Mesodermal cell (in vitro differentiated cells): ENCODE data around the gene VAMP2.
A peak's percentile ranks its signal among the peaks of the same experiment; 100 is the strongest.

Experiments
- H3K27ac ChIP-seq: 2 replicates; pipeline ENCODE4 v1.7.0; 2013; ENCODE audit warnings: mild to moderate bottlenecking, low read depth, low read length, moderate library complexity; ENCODE audit not compliant: severe bottlenecking
- H3K36me3 ChIP-seq: 2 replicates; pipeline ENCODE4 v1.7.1; 2013; ENCODE audit warnings: mild to moderate bottlenecking, low read length, moderate library complexity; ENCODE audit not compliant: control insufficient read depth, insufficient read depth
- H3K4me1 ChIP-seq: one replicate; pipeline ENCODE4 v1.7.1; 2013; ENCODE audit warnings: mild to moderate bottlenecking, low read length; ENCODE audit not compliant: insufficient read depth, control insufficient read depth, poor library complexity, severe bottlenecking
- H3K4me3 ChIP-seq: 2 replicates; pipeline ENCODE4 v1.7.0; 2013; ENCODE audit warnings: low read length, control low read depth, mild to moderate bottlenecking; ENCODE audit not compliant: insufficient read depth, poor library complexity, severe bottlenecking; ENCODE audit errors: extremely low read depth
- H3K9me3 ChIP-seq: 2 replicates; pipeline ENCODE4 v1.7.1; 2013; ENCODE audit warnings: mild to moderate bottlenecking, low read length, moderate library complexity; ENCODE audit not compliant: control insufficient read depth
- WGBS, 2 experiments: methylation state at CpG; one replicate each; pipeline ENCODE4 v1.1.5; 2013; ENCODE audit warnings: missing lambda C conversion rate in 2 of 2; ENCODE audit not compliant: insufficient coverage in 2 of 2; 5-methylcytosine and 5-hydroxymethylcytosine counted together

Gene VAMP2

GRCh38 chr17:8125947-8126490 lies 36.7 kb downstream of the VAMP2 start:
- Histone ChIP-seq H3K4me3 (peak overlapping the region; percentile 66), H3K4me1 (peaks cover 23% of the 10 kb centered on the region), H3K9me3 (no peaks in the 10 kb centered on the region), H3K27ac (no peak overlapping the region), H3K36me3 (no peaks in the 10 kb centered on the region)
- 0 to 1% methylated on average over 20 to 27 of the region's 35 CpGs for WGBS, 2 experiments

GRCh38 chr17:8125154-8125946 lies 37.4 kb downstream of the VAMP2 start:
- Histone ChIP-seq H3K36me3 (no peaks in the 10 kb centered on the region), H3K27ac (no peak overlapping the region), H3K4me1 (peaks cover 23% of the 10 kb centered on the region), H3K9me3 (no peaks in the 10 kb centered on the region), H3K4me3 (peak overlapping the region; percentile 66)
- WGBS, 2 experiments, result 0 to 1% methylated on average over 28 to 33 of the region's 40 CpGs

GRCh38 chr17:8124350-8125153 lies 38.2 kb downstream of the VAMP2 start:
- H3K4me3 ChIP-seq, result peak overlapping the region; percentile 66
- peaks cover 23% of the 10 kb centered on the region for H3K4me1 ChIP-seq
- H3K27ac ChIP-seq, result no peak overlapping the region
- no peaks in the 10 kb centered on the region for H3K9me3 ChIP-seq
- WGBS, 2 experiments, result 1 to 5% methylated on average over 20 to 24 of the region's 24 CpGs
- H3K36me3 ChIP-seq, result no peaks in the 10 kb centered on the region

GRCh38 chr17:8123695-8124349 lies 38.9 kb downstream of the VAMP2 start, which contains the start of gene HES7:
Gene HES7 (minus strand): TSS chr17:8124106. CDS start chr17:8124084, 22 bp downstream.
- H3K27ac ChIP-seq, result no peak within 1 kb of the TSS
- whole genome bisulfite sequencing, 2 experiments, result 0% methylated on average over 17 to 25 of the region's 29 CpGs
- no peaks in the 10 kb centered on the region for H3K9me3 ChIP-seq
- peak within 1 kb of the TSS; percentile 66 for H3K4me3 ChIP-seq
- H3K4me1 ChIP-seq, result peaks cover 23% of the 10 kb centered on the region
- no peaks in the 10 kb centered on the region for H3K36me3 ChIP-seq

- 0 to 1% methylated on average over 39 to 44 of the region's 55 CpGs for WGBS, 2 experiments
- H3K4me3 ChIP-seq, result peak overlapping the region; percentile 66
- no peak overlapping the region for H3K27ac ChIP-seq
- no peaks in the 10 kb centered on the region for H3K9me3 ChIP-seq
- peaks cover 23% of the 10 kb centered on the region for H3K4me1 ChIP-seq
- no peaks in the 10 kb centered on the region for H3K36me3 ChIP-seq
Measured at GRCh38 chr17:8122924-8123694, 39.6 kb downstream of the VAMP2 start.

GRCh38 chr17:8122422-8122923 lies 40.3 kb downstream of the VAMP2 start:
- Histone ChIP-seq H3K27ac (no peak overlapping the region), H3K36me3 (no peaks in the 10 kb centered on the region), H3K4me3 (peak overlapping the region; percentile 66), H3K4me1 (peaks cover 25% of the 10 kb centered on the region), H3K9me3 (no peaks in the 10 kb centered on the region)
- 0 to 2% methylated on average over 26 to 28 of the region's 29 CpGs for WGBS, 2 experiments

GRCh38 chr17:8121681-8122421 lies 40.9 kb downstream of the VAMP2 start:
- peak overlapping the region; percentile 66 for H3K4me3 ChIP-seq
- H3K27ac ChIP-seq, result no peak overlapping the region
- peaks cover 22% of the 10 kb centered on the region for H3K4me1 ChIP-seq
- H3K36me3 ChIP-seq, result no peaks in the 10 kb centered on the region
- WGBS, 2 experiments, result 0 to 1% methylated on average over 49 to 52 of the region's 76 CpGs
- H3K9me3 ChIP-seq, result no peaks in the 10 kb centered on the region

GRCh38 chr17:8121407-8121680 lies 41.4 kb downstream of the VAMP2 start:
- Histone ChIP-seq H3K4me1 (peaks cover 22% of the 10 kb centered on the region), H3K36me3 (no peaks in the 10 kb centered on the region), H3K4me3 (peak overlapping the region; percentile 66), H3K9me3 (no peaks in the 10 kb centered on the region), H3K27ac (no peak overlapping the region)
- WGBS, 2 experiments, result 2% methylated on average over 11 of the region's 25 CpGs; no CpG with 5 or more reads in 1 of the 2 experiments

- Histone ChIP-seq H3K36me3 (no peaks in the 10 kb centered on the region), H3K9me3 (no peaks in the 10 kb centered on the region), H3K4me3 (peak overlapping the region; percentile 66), H3K27ac (no peak overlapping the region), H3K4me1 (peaks cover 22% of the 10 kb centered on the region)
- WGBS, 2 experiments, result 0% methylated on average over 27 of the region's 40 CpGs
Measured at GRCh38 chr17:8120520-8121406, 42.0 kb downstream of the VAMP2 start.
